Measurements from ENCODE around the gene ZNF420.
A peak's percentile ranks its signal among the peaks of the same experiment; 100 is the strongest.

The ZNF420 gene

GRCh38 chr19:37148214-37148613 lies 70.0 kb downstream of the ZNF420 start:
- no peak for DNase-seq (ENCODE audit: low read depth in 2 of 2)

GRCh38 chr19:37160153-37160552 lies 81.9 kb downstream of the ZNF420 start:
- DNase-seq (ENCODE audit: low read depth in 2 of 2) = no peak

DNA sequence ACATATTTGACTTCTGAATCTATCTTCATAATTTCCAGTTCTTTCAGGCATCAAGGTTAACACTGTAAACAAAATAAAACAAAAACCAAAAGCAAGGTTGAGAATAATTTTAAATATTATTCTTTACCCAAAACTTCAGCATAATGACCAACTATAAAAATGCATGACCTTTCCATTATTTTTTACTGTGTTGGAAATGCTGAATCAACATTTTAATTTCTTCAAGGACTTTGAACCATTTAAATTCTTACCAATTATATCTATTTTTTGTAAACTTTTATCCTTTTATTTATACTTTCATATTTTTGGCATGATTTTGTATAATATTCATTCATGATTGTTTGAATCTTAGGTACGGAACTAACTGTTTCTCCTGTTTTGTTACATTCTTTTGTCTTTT lies 87.4 kb downstream of the ZNF420 start:
- DNase-seq (ENCODE audit: low read depth in 2 of 2) = no peak

DNA sequence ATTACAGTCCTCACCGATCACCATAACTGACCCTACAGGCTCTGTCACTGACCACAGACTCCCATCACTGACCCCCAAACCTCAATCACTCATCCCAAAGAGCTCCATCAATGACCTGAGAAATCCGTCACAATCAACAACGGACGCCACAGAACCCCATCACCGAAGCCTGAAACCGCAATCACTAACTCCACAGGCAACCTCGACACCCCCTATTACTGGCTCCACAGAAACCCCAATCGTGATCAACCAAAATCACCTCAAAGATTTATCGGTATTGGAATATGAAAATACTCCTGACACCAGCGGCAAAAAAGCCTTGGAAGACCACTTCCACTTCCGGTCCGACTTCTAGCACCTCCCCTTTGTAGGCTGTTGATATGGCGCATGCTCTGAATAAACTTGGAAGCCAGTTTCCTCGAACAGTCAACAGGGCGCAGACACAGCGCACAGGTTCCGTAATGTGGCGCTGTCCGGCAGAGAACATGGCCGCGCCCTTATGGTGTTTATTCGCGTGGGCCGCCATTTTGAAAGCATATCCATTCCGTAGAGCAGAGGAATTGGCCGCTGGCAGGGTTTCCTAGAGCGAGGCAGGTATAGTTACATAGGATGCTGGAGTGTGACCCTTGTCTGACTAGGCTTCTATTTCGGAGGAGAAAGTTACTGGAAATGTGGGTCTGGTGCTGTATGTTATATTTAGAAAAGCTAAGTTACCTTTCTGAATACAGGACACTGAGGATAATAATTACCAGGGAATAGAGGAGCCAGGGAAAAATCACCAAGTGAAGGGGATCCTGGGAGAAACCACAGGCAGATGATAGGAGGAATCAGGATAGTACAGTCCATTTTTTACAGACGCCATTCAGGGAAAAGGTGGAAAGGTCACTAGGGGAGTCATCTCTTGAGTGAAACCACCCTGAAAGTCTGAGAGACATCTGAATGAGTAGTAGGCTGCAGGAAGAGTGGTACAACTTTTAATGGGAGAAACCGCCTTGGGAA lies 94.4 kb downstream of the ZNF420 start, which contains the start of gene ZNF585A:
Gene ZNF585A (minus strand): TSS at position 328 of the 999 bp plus-strand sequence. CDS start 2,785 bp downstream, outside the sequence.
- DNase-seq (ENCODE audit: low read depth in 2 of 2) = peak; percentile 76 to 81
